Vagina (tissue), 2 donors: Measurements from ENCODE around the gene GAL3ST3. TPM values are rescaled to one million over a fixed set of nuclear protein-coding genes. Genes with fewer than 3 reads are reported as not detected.
"Not testable (repeated sequence)": the region's sequence is repeated elsewhere in the genome, so short reads cannot be mapped to it uniquely, and the experiment has no call there.

Experiments used
- DNase-seq, 2 donors: peaks; one replicate each; pipeline ENCODE4 v3.0.0-alpha.2; 2017; ENCODE audit errors: extremely low spot score in 2 of 2
- H3K27ac ChIP-seq: fragments of 200-600 bp; sonication (generic); one replicate; pipeline ENCODE4 v1.5.1; 2019
- H3K27me3 ChIP-seq: fragments of 200-600 bp; sonication (generic); one replicate; pipeline ENCODE4 v1.5.1; 2019
- H3K36me3 ChIP-seq, 2 donors: fragments of 200-600 bp; sonication (generic); one replicate each; pipeline ENCODE4 v1.5.1; 2017 to 2019
- H3K4me1 ChIP-seq: fragments of 200-600 bp; sonication (generic); one replicate; pipeline ENCODE4 v1.5.1; 2019
- H3K4me3 ChIP-seq, 2 donors: fragments of 200-600 bp; sonication (generic); 1 replicate in 1 of 2; 2 replicates in 1 of 2; pipeline ENCODE4 v1.5.1; 2016 to 2019
- H3K9me3 ChIP-seq: fragments of 200-600 bp; sonication (generic); one replicate; pipeline ENCODE4 v1.5.1; 2019
- POLR2A ChIP-seq, 2 donors: fragments of 450-650 bp; IDR thresholded peaks; one replicate each; pipeline ENCODE4 v1.6.1; 2017; ENCODE audit warnings: antibody characterized with exemption in 2 of 2, mild to moderate bottlenecking in 2 of 2, moderate library complexity in 2 of 2
- POLR2AphosphoS5 ChIP-seq, 2 donors: sonication (generic); formaldehyde crosslinking; IDR thresholded peaks; one replicate each; pipeline ENCODE4 v1.9.0; 2017; ENCODE audit warnings: antibody characterized with exemption in 2 of 2, mild to moderate bottlenecking in 2 of 2, low read depth in 1 of 2; ENCODE audit not compliant: insufficient read depth in 1 of 2
- intact Hi-C: fragments of 100-400 bp; cut with DNase I; formaldehyde crosslinking; loops from one replicate; pipeline ENCODE4 v1.15.1; 2023
- total RNA-seq: library from RNA; depleted of rRNA; stranded (reverse); fragments of >200 nt; gene quantifications from one replicate; pipeline ENCODE4 v1.2.3, GENCODE V29; 2016
- TF ChIP-seq, protein P1 (sequence below), 3 experiments: fragments of 450-650 bp in 2 of 3; fragments of 200-600 bp in 1 of 3; sonication (generic) in 1 of 3; IDR thresholded peaks; one replicate each; pipeline ENCODE4 v1.5.1; 2017 to 2019; ENCODE audit warnings: antibody characterized with exemption in 3 of 3, mild to moderate bottlenecking in 2 of 3, moderate library complexity in 2 of 3

Gene GAL3ST3
- total RNA-seq, 1 donor from 2014 or later = not detected

DNA sequence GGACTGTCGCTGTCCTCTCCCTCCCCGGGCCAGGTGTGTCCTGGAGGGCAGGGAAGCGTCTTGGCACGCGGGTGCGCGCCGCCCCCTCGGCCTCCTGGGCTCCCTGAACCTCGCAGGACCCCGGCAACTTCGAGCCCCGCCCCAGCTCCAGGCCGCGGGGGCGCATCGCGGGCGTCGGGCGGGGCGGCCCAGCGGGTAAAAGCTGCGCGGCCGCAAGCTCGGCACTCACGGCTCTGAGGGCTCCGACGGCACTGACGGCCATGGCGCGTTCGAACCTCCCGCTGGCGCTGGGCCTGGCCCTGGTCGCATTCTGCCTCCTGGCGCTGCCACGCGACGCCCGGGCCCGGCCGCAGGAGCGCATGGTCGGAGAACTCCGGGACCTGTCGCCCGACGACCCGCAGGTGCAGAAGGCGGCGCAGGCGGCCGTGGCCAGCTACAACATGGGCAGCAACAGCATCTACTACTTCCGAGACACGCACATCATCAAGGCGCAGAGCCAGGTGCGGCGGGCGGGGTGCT, 37.1 kb downstream of the GAL3ST3 start, which contains the start of gene CST6:
CST6 (plus strand) TSS at position 224 of the 519 bp plus-strand sequence; CDS start at position 261, 37 bp downstream.
- no peak for DNase-seq
- peaks cover 11% of the 10 kb centered on the region for H3K4me1 ChIP-seq
- no peak within 1 kb of the TSS for H3K27ac ChIP-seq
- peak within 1 kb of the TSS; percentile 17 to 41 for H3K4me3 ChIP-seq
- H3K9me3 ChIP-seq = no peaks in the 10 kb centered on the region
- H3K36me3 ChIP-seq = no peaks in the 10 kb centered on the region
- TF ChIP-seq POLR2AphosphoS5 (IDR thresholded peaks at IDR 0.05; ENCODE audit: insufficient read depth in 1 of 2, low read depth in 1 of 2) (no peak), POLR2A (IDR thresholded peaks at IDR 0.05) (no peak)
- TF ChIP-seq, protein P1, sequence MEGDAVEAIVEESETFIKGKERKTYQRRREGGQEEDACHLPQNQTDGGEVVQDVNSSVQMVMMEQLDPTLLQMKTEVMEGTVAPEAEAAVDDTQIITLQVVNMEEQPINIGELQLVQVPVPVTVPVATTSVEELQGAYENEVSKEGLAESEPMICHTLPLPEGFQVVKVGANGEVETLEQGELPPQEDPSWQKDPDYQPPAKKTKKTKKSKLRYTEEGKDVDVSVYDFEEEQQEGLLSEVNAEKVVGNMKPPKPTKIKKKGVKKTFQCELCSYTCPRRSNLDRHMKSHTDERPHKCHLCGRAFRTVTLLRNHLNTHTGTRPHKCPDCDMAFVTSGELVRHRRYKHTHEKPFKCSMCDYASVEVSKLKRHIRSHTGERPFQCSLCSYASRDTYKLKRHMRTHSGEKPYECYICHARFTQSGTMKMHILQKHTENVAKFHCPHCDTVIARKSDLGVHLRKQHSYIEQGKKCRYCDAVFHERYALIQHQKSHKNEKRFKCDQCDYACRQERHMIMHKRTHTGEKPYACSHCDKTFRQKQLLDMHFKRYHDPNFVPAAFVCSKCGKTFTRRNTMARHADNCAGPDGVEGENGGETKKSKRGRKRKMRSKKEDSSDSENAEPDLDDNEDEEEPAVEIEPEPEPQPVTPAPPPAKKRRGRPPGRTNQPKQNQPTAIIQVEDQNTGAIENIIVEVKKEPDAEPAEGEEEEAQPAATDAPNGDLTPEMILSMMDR (IDR thresholded peaks at IDR 0.05) = no peak
- intact Hi-C loops = no loop called here
- H3K27me3 ChIP-seq = no peaks in the 10 kb centered on the region

DNA sequence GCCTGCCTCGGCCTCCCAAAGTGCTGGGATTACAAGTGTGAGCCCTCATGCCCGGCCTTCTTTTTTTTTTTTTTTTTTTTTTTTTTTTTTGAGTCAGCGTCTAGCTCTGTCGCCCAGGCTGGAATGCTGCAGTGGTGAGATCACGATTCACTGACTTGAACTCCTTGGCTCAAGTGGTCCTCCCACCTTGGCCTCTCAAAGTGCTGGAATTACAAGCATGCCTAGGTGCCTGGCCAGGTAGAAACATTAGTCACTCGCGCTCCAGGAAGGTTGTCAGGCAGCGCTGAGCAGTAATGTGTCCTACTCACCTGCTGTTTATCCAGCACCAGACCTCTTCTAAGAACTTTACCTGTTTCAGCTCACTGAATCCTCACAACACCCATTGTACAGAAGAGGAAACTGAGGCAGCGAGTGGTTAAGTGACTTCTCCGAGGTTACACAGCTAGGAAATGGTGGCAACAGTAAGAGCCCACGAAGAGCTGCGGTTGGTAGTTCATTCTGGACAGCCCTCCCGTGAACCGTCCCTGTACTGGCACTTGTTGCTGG, 37.6 kb downstream of the GAL3ST3 start:
- Histone ChIP-seq H3K27me3 (no peaks in the 10 kb centered on the region), H3K9me3 (no peaks in the 10 kb centered on the region), H3K36me3 (no peaks in the 10 kb centered on the region), H3K4me1 (peaks cover 11% of the 10 kb centered on the region), H3K4me3 (peak overlapping the region; percentile 17 to 41), H3K27ac (no peak overlapping the region)
- DNase-seq = no peak
- intact Hi-C loops = no loop called here
- TF ChIP-seq POLR2A (IDR thresholded peaks at IDR 0.05) = no peak

DNA sequence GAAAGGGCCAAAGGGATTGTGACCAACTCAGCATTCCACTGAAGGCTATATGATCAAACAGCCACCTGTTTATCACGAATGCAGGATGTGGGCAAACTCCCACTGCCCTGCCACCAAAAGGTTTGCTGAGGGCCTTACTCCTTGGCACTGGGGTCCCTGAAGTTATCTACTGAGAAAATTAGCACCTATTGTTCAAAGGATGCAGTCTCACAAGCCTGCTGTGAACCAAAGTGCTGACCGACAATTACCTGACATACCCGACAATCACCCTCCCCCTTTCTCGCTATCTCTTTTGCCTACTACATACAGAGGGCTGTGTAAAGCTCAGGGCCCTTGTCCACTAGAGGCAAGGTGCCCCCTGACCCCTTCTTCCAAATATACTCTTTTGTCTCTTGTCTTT, 38.9 kb downstream of the GAL3ST3 start:
- H3K4me3 ChIP-seq, H3K27me3 ChIP-seq, H3K27ac ChIP-seq, H3K9me3 ChIP-seq, DNase-seq, H3K36me3 ChIP-seq, intact Hi-C loops: not testable (repeated sequence)
- H3K4me1 ChIP-seq = peaks cover 11% of the 10 kb centered on the region

DNA sequence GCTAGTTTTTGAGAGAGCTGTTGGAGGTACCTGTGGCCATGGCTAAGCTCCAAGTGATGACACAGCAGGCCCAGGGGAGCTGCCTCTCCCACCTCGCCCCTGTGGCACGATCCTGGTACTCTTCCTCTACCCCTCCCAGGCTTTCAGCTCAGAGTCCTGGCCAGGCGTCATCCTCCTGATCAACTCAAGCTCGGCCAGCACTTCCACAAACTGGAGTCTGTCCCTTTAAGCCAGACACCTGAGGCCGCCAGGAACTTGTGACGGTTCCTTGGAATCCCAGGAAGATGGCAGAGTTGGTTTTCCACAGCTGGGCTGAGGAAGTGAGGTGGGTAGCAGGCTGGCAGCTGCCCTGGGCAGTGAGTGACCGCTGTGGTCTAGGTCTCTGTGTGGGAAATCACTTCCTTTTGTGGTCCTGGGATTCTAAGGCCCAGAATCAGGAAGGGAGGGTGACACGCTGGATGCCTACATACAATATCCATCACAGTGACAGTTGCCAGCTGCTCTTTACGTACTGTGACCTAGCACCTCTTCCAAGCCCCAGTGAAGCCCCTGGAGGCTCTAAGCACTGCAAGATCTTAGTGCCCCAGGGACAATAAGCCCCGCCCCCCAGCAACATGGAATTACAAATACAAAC, 40.4 kb downstream of the GAL3ST3 start:
- Histone ChIP-seq H3K4me1 (peaks cover 14% of the 10 kb centered on the region), H3K9me3 (no peaks in the 10 kb centered on the region), H3K4me3 (no peak overlapping the region), H3K27me3 (no peaks in the 10 kb centered on the region), H3K27ac (no peak overlapping the region), H3K36me3 (peaks cover 0 to 11% of the 10 kb centered on the region in 2 donors)
- TF ChIP-seq POLR2A (IDR thresholded peaks at IDR 0.05) (no peak), POLR2AphosphoS5 (IDR thresholded peaks at IDR 0.05; ENCODE audit: insufficient read depth in 1 of 2, low read depth in 1 of 2) (no peak)
- TF ChIP-seq, protein P1 (IDR thresholded peaks at IDR 0.05) = no peak
- intact Hi-C loops = no loop called here
- DNase-seq = no peak

DNA sequence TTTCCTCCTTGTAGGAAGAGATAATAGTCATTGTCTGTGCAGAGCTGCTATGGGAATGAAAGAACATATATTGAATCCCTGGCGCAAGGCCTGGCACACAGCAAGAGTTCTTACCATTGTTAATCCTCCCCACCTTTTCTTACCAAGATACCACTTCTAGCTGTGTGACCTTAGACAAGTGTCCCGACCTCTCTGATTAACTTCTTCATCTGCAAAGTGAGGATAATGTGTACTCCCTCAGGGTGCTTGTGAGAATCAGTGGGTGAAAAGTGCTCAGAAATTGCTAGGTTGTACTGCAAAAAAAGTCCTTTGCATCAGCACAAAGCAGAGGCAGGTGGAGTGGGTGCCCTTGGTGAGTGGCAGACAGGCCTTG, 40.9 kb downstream of the GAL3ST3 start:
- TF ChIP-seq POLR2AphosphoS5 (IDR thresholded peaks at IDR 0.05; ENCODE audit: insufficient read depth in 1 of 2, low read depth in 1 of 2) (no peak), POLR2A (IDR thresholded peaks at IDR 0.05) (no peak)
- TF ChIP-seq, protein P1 (IDR thresholded peaks at IDR 0.05) = no peak

DNA sequence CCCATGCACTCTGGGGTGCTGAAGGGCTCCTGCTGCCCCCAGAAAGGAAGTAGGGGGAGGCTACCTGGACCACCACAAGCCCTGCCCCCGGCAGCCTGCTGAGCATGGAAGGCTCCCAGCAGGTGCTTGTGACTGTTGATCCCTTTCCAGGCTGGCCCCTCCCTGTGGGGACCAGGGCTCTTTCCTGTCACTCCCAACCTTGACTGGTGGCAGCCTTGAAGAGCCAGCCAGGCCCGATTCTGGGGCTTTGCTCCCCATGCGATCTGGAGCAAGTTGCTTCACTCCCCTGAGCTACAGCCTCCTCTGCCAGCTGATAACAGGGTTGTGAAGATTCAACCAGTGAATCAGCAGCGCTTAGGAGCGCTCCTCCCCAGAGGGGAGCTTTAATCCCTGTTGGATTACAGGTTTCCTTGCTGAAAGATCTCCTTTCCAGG, 41.7 kb downstream of the GAL3ST3 start:
- intact Hi-C loops = no loop called here
- no peak for DNase-seq
- H3K4me3 ChIP-seq = no peak overlapping the region
- H3K9me3 ChIP-seq = no peaks in the 10 kb centered on the region
- TF ChIP-seq, protein P1 (IDR thresholded peaks at IDR 0.05) = no peak
- TF ChIP-seq POLR2AphosphoS5 (IDR thresholded peaks at IDR 0.05; ENCODE audit: insufficient read depth in 1 of 2, low read depth in 1 of 2) (no peak), POLR2A (IDR thresholded peaks at IDR 0.05) (no peak)
- no peaks in the 10 kb centered on the region for H3K27me3 ChIP-seq
- peaks cover 0 to 11% of the 10 kb centered on the region in 2 donors for H3K36me3 ChIP-seq
- H3K27ac ChIP-seq = no peak overlapping the region
- H3K4me1 ChIP-seq = peaks cover 20% of the 10 kb centered on the region

More for the DNA sequence above, 40.9 kb downstream of the GAL3ST3 start:
- intact Hi-C loops = no loop called here
- H3K4me1 ChIP-seq = peaks cover 19% of the 10 kb centered on the region
- H3K36me3 ChIP-seq = peaks cover 0 to 11% of the 10 kb centered on the region in 2 donors
- H3K27ac ChIP-seq = no peak overlapping the region
- no peaks in the 10 kb centered on the region for H3K27me3 ChIP-seq
- H3K4me3 ChIP-seq = no peak overlapping the region
- H3K9me3 ChIP-seq = no peaks in the 10 kb centered on the region
- no peak for DNase-seq
